GM12878 (cell line): ENCODE data around the gene CDKN1C. TPM values are rescaled to one million over a fixed set of nuclear protein-coding genes. Genes with fewer than 3 reads are reported as not detected.

Source experiments
- ATAC-seq: fragments of 200-7000 bp; cut with Tn5 transposase; 3 replicates; pipeline ENCODE4 v1.9.1; 2020; ENCODE audit warnings: mild to moderate bottlenecking, moderate library complexity
- BruUV-seq: library from RNA; stranded (reverse); fragments of 400-500 nt; replicated peaks from 2 replicates; lab custom pipeline; 2021; lab: Mats Ljungman, UMichigan
- CTCF ChIA-PET: fragments of 300-600 bp; sonication (Branson Sonifier 250); formaldehyde crosslinking; extraction: SDS; loops from one replicate; lab custom pipeline; 2021; ENCODE audit warnings: inconsistent platforms; lab: Yijun Ruan, JAX
- POLR2A ChIA-PET: fragments of 350-600 bp; formaldehyde crosslinking; extraction: SDS; loops from one replicate; lab custom pipeline; 2021; ENCODE audit warnings: inconsistent platforms; lab: Charles Lee
- RAD21 ChIA-PET: fragments of 300-600 bp; sonication (Branson Sonifier 250); formaldehyde crosslinking; loops from one replicate; lab custom pipeline; 2023; ENCODE audit warnings: antibody characterized with exemption; ENCODE audit not compliant: unreplicated experiment; lab: Charles Lee
- SMC1A ChIA-PET: fragments of 300-600 bp; sonication (Branson Sonifier 250); formaldehyde crosslinking; loops from one replicate; lab custom pipeline; 2023; ENCODE audit not compliant: unreplicated experiment, uncharacterized antibody; lab: Charles Lee
- DNase-seq: peaks from one replicate; pipeline ENCODE4 v3.0.0-alpha.2; 2011; ENCODE audit warnings: low read depth, low spot score
- FAIRE-seq: peaks from 3 replicates; lab custom pipeline; 2011; peaks lifted over from hg19 to GRCh38; lab: Jason Lieb, UNC
- H2AFZ ChIP-seq: 2 replicates; pipeline ENCODE4 v1.6.0; 2011; ENCODE audit warnings: low read depth, low read length, control low read depth; ENCODE audit not compliant: control insufficient read depth
- H3K27ac ChIP-seq: 2 replicates; pipeline ENCODE4 v1.5.1; 2011; ENCODE audit warnings: control low read depth; ENCODE audit not compliant: control insufficient read depth, insufficient read depth
- H3K27me3 ChIP-seq, 2 experiments: replicated peaks in 1 of 2; 2 replicates each; pipeline versions ENCODE4 v1.6.0 to v1.6.1; 2011; ENCODE audit warnings: low read length in 1 of 2; ENCODE audit not compliant: control insufficient read depth in 2 of 2, insufficient read depth in 2 of 2
- H3K36me3 ChIP-seq, 2 experiments: 2 replicates each; pipeline ENCODE4 v1.5.1; 2011; ENCODE audit warnings: low read length in 1 of 2; ENCODE audit not compliant: control insufficient read depth in 2 of 2, insufficient read depth in 2 of 2
- H3K4me1 ChIP-seq: 2 replicates; pipeline ENCODE4 v1.6.1; 2011; ENCODE audit warnings: mild to moderate bottlenecking, low read length, moderate library complexity, mixed read lengths; ENCODE audit not compliant: control insufficient read depth, insufficient read depth
- H3K4me2 ChIP-seq: 2 replicates; pipeline ENCODE4 v1.6.0; 2011; ENCODE audit warnings: control low read depth; ENCODE audit not compliant: control insufficient read depth, insufficient read depth
- H3K4me3 ChIP-seq: fragments of 200-600 bp; sonication (generic); 2 replicates; pipeline ENCODE4 v1.5.1; 2016
- H3K79me2 ChIP-seq: 2 replicates; pipeline ENCODE4 v1.6.0; 2011; ENCODE audit warnings: low read length; ENCODE audit not compliant: control insufficient read depth, insufficient read depth
- H3K9ac ChIP-seq: 2 replicates; pipeline ENCODE4 v1.8.0; 2011; ENCODE audit warnings: low read length, control low read depth, mixed read lengths; ENCODE audit not compliant: control insufficient read depth, insufficient read depth
- H3K9me3 ChIP-seq: replicated peaks from 3 replicates; pipeline ENCODE4 v1.5.1; 2011; ENCODE audit warnings: mild to moderate bottlenecking, low read length; ENCODE audit not compliant: control insufficient read depth, insufficient read depth
- H4K20me1 ChIP-seq: 2 replicates; pipeline ENCODE4 v1.6.0; 2011; ENCODE audit not compliant: control insufficient read depth, insufficient read depth
- CBFB ChIP-seq: IDR thresholded peaks from 2 replicates; pipeline ENCODE4 v1.6.1; 2016; ENCODE audit warnings: antibody characterized with exemption, low read depth
- HDGF ChIP-seq: fragments of 450-650 bp; IDR thresholded peaks from 2 replicates; pipeline ENCODE4 v1.6.1; 2016; ENCODE audit warnings: antibody characterized with exemption
- HSF1 ChIP-seq: fragments of 150-350 bp; IDR thresholded peaks from 2 replicates; pipeline ENCODE4 v1.6.1; 2014; ENCODE audit warnings: mild to moderate bottlenecking, low read depth, low read length
- MAX ChIP-seq: IDR thresholded peaks from 2 replicates; pipeline ENCODE4 v1.6.1; 2012; ENCODE audit warnings: low read depth, low read length, improper control_type of control experiment
- POLR2AphosphoS2 ChIP-seq: IDR thresholded peaks from 2 replicates; pipeline ENCODE4 v1.6.1; 2011; ENCODE audit warnings: low read depth, mild to moderate bottlenecking, low read length, improper control_type of control experiment, moderate library complexity
- SRF ChIP-seq, 2 experiments: IDR thresholded peaks; 2 replicates each; pipeline ENCODE4 v1.6.1; 2011; ENCODE audit warnings: low read depth in 2 of 2, low read length in 2 of 2, mild to moderate bottlenecking in 1 of 2, moderate library complexity in 1 of 2
- ZBTB11 ChIP-seq: fragments of 450-650 bp; formaldehyde crosslinking; IDR thresholded peaks from 2 replicates; pipeline ENCODE4 v1.5.0; 2022; ENCODE audit warnings: mild to moderate bottlenecking, missing genetic modification characterization
- ZSCAN29 ChIP-seq: fragments of 450-650 bp; IDR thresholded peaks from 2 replicates; pipeline ENCODE4 v1.6.1; 2017; ENCODE audit warnings: mild to moderate bottlenecking, moderate library complexity
- WGBS: methylation state at CpG from one replicate; pipeline ENCODE4 v1.1.6; 2016; ENCODE audit warnings: low lambda C conversion rate; ENCODE audit not compliant: insufficient replicate concordance, insufficient coverage; ENCODE audit errors: missing lambda C conversion rate; 5-methylcytosine and 5-hydroxymethylcytosine counted together
- in situ Hi-C: fragments of 300-500 bp; cut with MboI; formaldehyde crosslinking; loops from 9 replicates; pipeline ENCODE4 v1.14.3; 2018; ENCODE audit warnings: mixed read lengths
- intact Hi-C: fragments of 100-400 bp; cut with micrococcal nuclease; formaldehyde crosslinking; loops from one replicate; pipeline ENCODE4 v1.14.2; 2022; ENCODE audit not compliant: unreplicated experiment
- polyA plus RNA-seq, 11 experiments: library from polyadenylated mRNA; depleted of rRNA in 4 of 11; unstranded in 6 of 11; stranded (reverse) in 5 of 11; fragments of >200 nt; fragmentation: Nextera tagmentation in 4 of 11; fragmentation: Illumina TruSeq in 1 of 11; extraction: Ambion mirVana in 4 of 11; extraction: Trizol in 1 of 11; gene quantifications; 1 replicate in 1 of 11; 2 replicates in 10 of 11; pipeline versions ENCODE4 v1.2.1 to v1.2.3, GENCODE V29; 2011 to 2016; ENCODE audit warnings: inconsistent platforms in 2 of 11, missing spikeins in 2 of 11, low read depth in 1 of 11
- total RNA-seq, 4 experiments: library from RNA; depleted of rRNA in 3 of 4; stranded (reverse); fragments of >200 nt in 3 of 4; fragmentation: Illumina TruSeq in 1 of 4; extraction: Trizol in 1 of 4; gene quantifications; 2 replicates each; pipeline versions ENCODE4 v1.2.1 to v1.2.3, GENCODE V29; 2013 to 2021
- TF ChIP-seq, protein P1 (sequence below): fragments of 450-650 bp; formaldehyde crosslinking; IDR thresholded peaks from 2 replicates; pipeline ENCODE4 v1.4.0; 2020; ENCODE audit warnings: mild to moderate bottlenecking, moderate library complexity

Gene CDKN1C
- total and polyA plus RNA-seq, 10 of the 15 experiments (the other 5 are each of a cell fraction or from before 2014, with no cell fraction given) = 0.05 to 0.21 (median 0.14) TPM; not detected in 7

DNA sequence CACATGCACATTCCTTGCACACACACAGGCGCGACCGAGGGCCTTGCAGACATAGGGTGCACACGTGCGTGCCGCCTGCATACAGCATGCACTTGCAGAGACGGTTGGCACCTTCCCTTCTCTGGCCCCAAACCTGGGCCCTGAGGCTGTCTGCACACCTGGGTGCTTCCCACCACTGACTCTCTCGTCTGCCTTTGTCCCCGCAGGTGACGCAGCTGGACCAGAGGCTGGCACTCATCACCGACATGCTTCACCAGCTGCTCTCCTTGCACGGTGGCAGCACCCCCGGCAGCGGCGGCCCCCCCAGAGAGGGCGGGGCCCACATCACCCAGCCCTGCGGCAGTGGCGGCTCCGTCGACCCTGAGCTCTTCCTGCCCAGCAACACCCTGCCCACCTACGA is 38.0 kb downstream of the CDKN1C start:
- intact Hi-C loops (no loop called here), in situ Hi-C loops (no loop called here)
- SMC1A ChIA-PET = no interaction called here
- Histone ChIP-seq H3K4me2 (no peak overlapping the region), H3K9ac (no peak overlapping the region), H3K4me1 (no peaks in the 10 kb centered on the region), H2AFZ (no peak overlapping the region), H3K4me3 (no peak overlapping the region), H3K27ac (no peak overlapping the region), H4K20me1 (no peaks in the 10 kb centered on the region), H3K27me3 (no peaks in the 10 kb centered on the region), H3K79me2 (no peaks in the 10 kb centered on the region), H3K36me3 (no peaks in the 10 kb centered on the region), H3K9me3 (no peaks in the 10 kb centered on the region)
- WGBS = 46% methylated on average over 20 of the region's 21 CpGs
- DNase-seq (no peak), FAIRE-seq (no peak), ATAC-seq (no peak)
- CTCF ChIA-PET = no interaction called here
- TF ChIP-seq MAX = no peak
- TF ChIP-seq SRF (IDR thresholded peaks at IDR 0.05; ENCODE audit: low read depth in 2 of 2, low read length in 2 of 2) = no peak
- no TSS peak for BruUV-seq
- POLR2A ChIA-PET = no interaction called here
- RAD21 ChIA-PET = no interaction called here

- SMC1A ChIA-PET = no interaction called here
- intact Hi-C loops = no loop called here
- no peak for TF ChIP-seq ZBTB11 (CRISPR knock-in tag)
- TF ChIP-seq, protein P1, sequence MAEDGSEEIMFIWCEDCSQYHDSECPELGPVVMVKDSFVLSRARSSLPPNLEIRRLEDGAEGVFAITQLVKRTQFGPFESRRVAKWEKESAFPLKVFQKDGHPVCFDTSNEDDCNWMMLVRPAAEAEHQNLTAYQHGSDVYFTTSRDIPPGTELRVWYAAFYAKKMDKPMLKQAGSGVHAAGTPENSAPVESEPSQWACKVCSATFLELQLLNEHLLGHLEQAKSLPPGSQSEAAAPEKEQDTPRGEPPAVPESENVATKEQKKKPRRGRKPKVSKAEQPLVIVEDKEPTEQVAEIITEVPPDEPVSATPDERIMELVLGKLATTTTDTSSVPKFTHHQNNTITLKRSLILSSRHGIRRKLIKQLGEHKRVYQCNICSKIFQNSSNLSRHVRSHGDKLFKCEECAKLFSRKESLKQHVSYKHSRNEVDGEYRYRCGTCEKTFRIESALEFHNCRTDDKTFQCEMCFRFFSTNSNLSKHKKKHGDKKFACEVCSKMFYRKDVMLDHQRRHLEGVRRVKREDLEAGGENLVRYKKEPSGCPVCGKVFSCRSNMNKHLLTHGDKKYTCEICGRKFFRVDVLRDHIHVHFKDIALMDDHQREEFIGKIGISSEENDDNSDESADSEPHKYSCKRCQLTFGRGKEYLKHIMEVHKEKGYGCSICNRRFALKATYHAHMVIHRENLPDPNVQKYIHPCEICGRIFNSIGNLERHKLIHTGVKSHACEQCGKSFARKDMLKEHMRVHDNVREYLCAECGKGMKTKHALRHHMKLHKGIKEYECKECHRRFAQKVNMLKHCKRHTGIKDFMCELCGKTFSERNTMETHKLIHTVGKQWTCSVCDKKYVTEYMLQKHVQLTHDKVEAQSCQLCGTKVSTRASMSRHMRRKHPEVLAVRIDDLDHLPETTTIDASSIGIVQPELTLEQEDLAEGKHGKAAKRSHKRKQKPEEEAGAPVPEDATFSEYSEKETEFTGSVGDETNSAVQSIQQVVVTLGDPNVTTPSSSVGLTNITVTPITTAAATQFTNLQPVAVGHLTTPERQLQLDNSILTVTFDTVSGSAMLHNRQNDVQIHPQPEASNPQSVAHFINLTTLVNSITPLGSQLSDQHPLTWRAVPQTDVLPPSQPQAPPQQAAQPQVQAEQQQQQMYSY (CRISPR knock-in tag) = no peak
- no peak for TF ChIP-seq ZSCAN29
- TF ChIP-seq CBFB = no peak
- no peak for TF ChIP-seq HSF1
- no peak for TF ChIP-seq POLR2AphosphoS2
- no peak for TF ChIP-seq HDGF
Observed at GRCh38 chr11:2846470-2846869, 39.1 kb downstream of the CDKN1C start.

More at GRCh38 chr11:2846470-2846869, 39.1 kb downstream of the CDKN1C start:
- Histone ChIP-seq H3K36me3 (no peaks in the 10 kb centered on the region), H3K27ac (no peak overlapping the region), H3K4me1 (no peaks in the 10 kb centered on the region), H3K9ac (no peak overlapping the region), H4K20me1 (no peaks in the 10 kb centered on the region), H2AFZ (no peak overlapping the region), H3K9me3 (no peaks in the 10 kb centered on the region), H3K4me2 (no peak overlapping the region), H3K4me3 (no peak overlapping the region), H3K27me3 (no peaks in the 10 kb centered on the region), H3K79me2 (no peaks in the 10 kb centered on the region)
- in situ Hi-C loops = no loop called here
- FAIRE-seq = no peak
- POLR2A ChIA-PET = no interaction called here
- WGBS = 45% methylated on average over 11 of the region's 11 CpGs
- RAD21 ChIA-PET = interaction anchor here (0.5 kb wide), 1 partner anchor 554 kb away, joined by 3 read pairs; no protein-coding TSS in a partner anchor
- CTCF ChIA-PET = no interaction called here
- no peak for DNase-seq
- BruUV-seq = no TSS peak
- ATAC-seq = no peak
